ENCODE results near the gene STBD1.
A peak's percentile ranks its signal among the peaks of the same experiment; 100 is the strongest.

The STBD1 gene

DNA sequence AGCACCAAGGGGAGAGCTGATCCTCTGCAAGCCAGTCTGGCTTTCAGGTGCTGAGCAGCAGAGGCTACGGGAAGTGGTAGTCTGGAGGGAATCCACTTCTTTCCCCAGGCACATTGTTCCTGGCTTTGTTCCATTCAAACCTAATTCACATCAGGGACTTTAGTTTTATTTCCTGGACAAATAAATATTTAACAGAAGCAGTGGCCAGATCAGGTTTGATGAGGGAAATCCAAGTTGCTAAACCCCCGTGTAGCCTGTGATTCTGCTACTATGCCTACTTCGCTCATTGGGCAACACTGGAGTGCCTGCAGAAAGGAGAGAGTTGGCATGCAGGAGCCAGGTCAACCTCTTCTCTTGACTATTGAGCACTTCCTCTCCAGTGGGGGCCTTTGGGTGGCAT is 13.8 kb upstream of the STBD1 start:
- H3K27ac ChIP-seq, result peak overlapping the region; percentile 56; the same call in 1 of the 2 replicates
- TF ChIP-seq ZFX (IDR thresholded peaks at IDR 0.05) (no peak), CTCF (conservative IDR thresholded peaks at IDR 0.05) (no peak)

DNA sequence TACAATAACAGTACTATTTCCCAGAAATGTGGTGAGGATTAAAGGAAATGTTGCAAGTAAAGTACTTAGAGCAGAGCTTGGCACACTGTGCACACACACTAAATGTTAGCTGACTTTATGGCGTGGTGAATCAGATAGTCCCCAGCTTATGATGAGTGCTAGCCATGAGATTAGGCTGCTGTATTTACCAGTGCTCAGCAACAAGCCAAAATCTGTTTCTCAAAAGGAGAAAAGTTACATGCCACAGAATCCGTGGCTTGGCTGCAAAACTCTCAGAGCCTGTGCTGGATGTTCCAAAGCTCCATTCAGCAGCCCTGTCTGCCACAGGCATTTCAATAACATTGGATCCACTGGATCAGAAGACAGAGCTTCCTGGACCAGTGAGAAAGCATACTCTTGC is 12.8 kb upstream of the STBD1 start:
- TF ChIP-seq CTCF (conservative IDR thresholded peaks at IDR 0.05), result no peak
- no peak for TF ChIP-seq ZFX (IDR thresholded peaks at IDR 0.05)
- no peak overlapping the region; the same call in 1 of the 2 replicates for H3K27ac ChIP-seq

- TF ChIP-seq CTCF (conservative IDR thresholded peaks at IDR 0.05) (no peak), ZFX (IDR thresholded peaks at IDR 0.05) (no peak)
Measured at GRCh38 chr4:76296286-76296820, 10.2 kb upstream of the STBD1 start.

GRCh38 chr4:76298227-76298626 is 8.3 kb upstream of the STBD1 start:
- no peak overlapping the region for H3K27ac ChIP-seq
- TF ChIP-seq ZFX (IDR thresholded peaks at IDR 0.05), result no peak
- TF ChIP-seq CTCF (conservative IDR thresholded peaks at IDR 0.05), result no peak

More at GRCh38 chr4:76296286-76296820, 10.2 kb upstream of the STBD1 start:
- no peak overlapping the region for H3K27ac ChIP-seq

GRCh38 chr4:76300012-76300411 is 6.5 kb upstream of the STBD1 start:
- no peak for TF ChIP-seq CTCF (conservative IDR thresholded peaks at IDR 0.05)
- no peak for TF ChIP-seq ZFX (IDR thresholded peaks at IDR 0.05)
- H3K27ac ChIP-seq, result no peak overlapping the region

DNA sequence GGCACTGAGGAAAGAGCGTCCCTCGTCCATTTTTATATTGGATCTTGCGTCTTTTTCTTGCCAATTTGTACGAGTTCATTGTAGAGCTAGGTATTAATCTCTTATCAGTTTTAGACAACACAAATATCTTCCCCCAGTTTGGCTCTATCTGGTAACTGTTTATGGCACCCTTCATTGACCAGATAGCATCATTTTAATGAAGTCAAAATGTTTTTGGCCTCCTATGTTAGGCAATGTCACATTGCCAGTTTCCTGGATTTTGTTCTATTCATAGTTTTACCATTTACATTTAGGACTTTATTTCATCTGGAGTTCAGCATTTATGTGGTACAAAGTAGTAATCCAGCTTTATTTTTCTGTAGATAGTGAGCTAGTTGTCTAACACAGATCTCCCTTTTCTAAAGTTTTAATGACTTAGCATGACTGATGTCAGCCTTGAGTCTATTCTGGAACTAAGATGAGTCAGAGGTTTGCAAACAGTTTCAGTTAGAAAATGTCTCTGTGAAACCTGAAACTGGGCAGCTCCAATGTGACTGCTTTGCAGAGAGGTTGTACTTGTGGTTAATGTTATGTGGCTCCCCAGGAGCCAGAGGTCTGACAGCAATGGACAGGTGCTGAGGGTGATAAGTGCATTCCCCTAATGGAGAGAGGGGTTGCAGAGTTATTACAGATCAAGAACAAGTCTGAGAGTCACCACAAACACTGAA is 5.3 kb upstream of the STBD1 start:
- peak overlapping the region; percentile 27; the same call in 1 of the 2 replicates for H3K27ac ChIP-seq
- TF ChIP-seq CTCF (conservative IDR thresholded peaks at IDR 0.05), result no peak
- no peak for TF ChIP-seq ZFX (IDR thresholded peaks at IDR 0.05)

DNA sequence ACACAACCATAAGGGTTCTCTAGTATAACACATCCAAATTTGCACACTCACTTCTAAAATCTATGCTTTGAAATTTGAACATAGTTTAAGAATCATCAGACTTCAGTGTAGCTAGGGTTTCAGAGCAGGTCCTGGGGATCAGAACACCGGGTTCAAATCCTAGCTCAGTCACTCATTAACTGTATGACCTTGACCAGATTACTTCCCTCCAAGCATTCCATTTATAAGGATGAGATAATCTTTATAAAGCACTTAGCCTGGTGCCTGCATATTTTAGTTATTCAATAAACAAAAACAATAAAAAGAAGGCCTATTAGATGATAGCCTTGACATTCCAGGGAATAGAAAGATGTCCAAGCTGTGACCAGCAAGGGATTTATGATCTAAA is 4.8 kb upstream of the STBD1 start:
- no peak for TF ChIP-seq CTCF (conservative IDR thresholded peaks at IDR 0.05)
- no peak for TF ChIP-seq ZFX (IDR thresholded peaks at IDR 0.05)
- peak overlapping the region; percentile 27; the same call in 1 of the 2 replicates for H3K27ac ChIP-seq

Measured in C4-2B (cell line).